SJSA1 (cell line): ENCODE measurements around the gene DNAJC28. TPM values are rescaled to one million over a fixed set of nuclear protein-coding genes. Genes with fewer than 3 reads are reported as not detected.
"Not testable (repeated sequence)": the region's sequence is repeated elsewhere in the genome, so short reads cannot be mapped to it uniquely, and the experiment has no call there.

ENCODE experiments used
- DNase-seq, 2 experiments: peaks; one replicate each; pipeline ENCODE4 v3.0.0-alpha.2; 2015 to 2020; ENCODE audit warnings: low spot score in 2 of 2, low read depth in 1 of 2
- H3K27ac ChIP-seq: fragments of 250-450 bp; sonication (Bioruptor Pico); 2 replicates; pipeline ENCODE4 v1.5.1; 2020; ENCODE audit warnings: mild to moderate bottlenecking, moderate library complexity
- H3K27me3 ChIP-seq: fragments of 250-450 bp; sonication (Bioruptor Pico); replicated peaks from 2 replicates; pipeline ENCODE4 v1.5.1; 2020; ENCODE audit warnings: mild to moderate bottlenecking, moderate library complexity
- H3K36me3 ChIP-seq: fragments of 250-450 bp; sonication (Bioruptor Pico); 2 replicates; pipeline ENCODE4 v1.5.1; 2020; ENCODE audit warnings: mild to moderate bottlenecking
- H3K4me1 ChIP-seq: fragments of 250-450 bp; sonication (Bioruptor Pico); replicated peaks from 2 replicates; pipeline ENCODE4 v1.6.1; 2021; ENCODE audit warnings: mild to moderate bottlenecking
- H3K4me3 ChIP-seq: fragments of 250-450 bp; sonication (Bioruptor Pico); 2 replicates; pipeline ENCODE4 v1.5.1; 2020; ENCODE audit warnings: mild to moderate bottlenecking
- H3K9me3 ChIP-seq: fragments of 250-450 bp; sonication (Bioruptor Pico); replicated peaks from 2 replicates; pipeline ENCODE4 v1.5.1; 2020; ENCODE audit warnings: mild to moderate bottlenecking
- total RNA-seq: library from RNA; depleted of rRNA; stranded (reverse); fragments of >200 nt; shearing (Covaris generic); gene quantifications from 2 replicates; pipeline ENCODE4 v1.2.3, GENCODE V29; 2014

DNAJC28 gene
- total RNA-seq, 1 experiment from 2014 or later = 1.6 TPM

- H3K36me3 ChIP-seq = peaks cover 54% of the 10 kb centered on the region
- H3K27me3 ChIP-seq, H3K4me1 ChIP-seq, H3K4me3 ChIP-seq, H3K9me3 ChIP-seq, H3K27ac ChIP-seq, DNase-seq: not testable (repeated sequence)
Measured at GRCh38 chr21:33507003-33507402, 15.5 kb upstream of the DNAJC28 start.

GRCh38 chr21:33505833-33506232 lies 14.3 kb upstream of the DNAJC28 start:
- Histone ChIP-seq H3K27me3 (no peaks in the 10 kb centered on the region), H3K9me3 (no peaks in the 10 kb centered on the region), H3K36me3 (peaks cover 46% of the 10 kb centered on the region), H3K4me1 (no peaks in the 10 kb centered on the region), H3K4me3 (no peak overlapping the region), H3K27ac (no peak overlapping the region)
- DNase-seq = no peak

- Histone ChIP-seq H3K9me3 (no peaks in the 10 kb centered on the region), H3K27me3 (no peaks in the 10 kb centered on the region), H3K4me1 (0 out of 2 replicates have a peak, but pooled peaks cover 4% of the 10 kb centered on the region), H3K4me3 (no peak overlapping the region), H3K27ac (no peak overlapping the region), H3K36me3 (no peaks in the 10 kb centered on the region)
- no peak for DNase-seq
Measured at GRCh38 chr21:33496345-33496744, 4.8 kb upstream of the DNAJC28 start.

GRCh38 chr21:33495743-33496142 lies 4.2 kb upstream of the DNAJC28 start:
- Histone ChIP-seq H3K27me3 (no peaks in the 10 kb centered on the region), H3K9me3 (no peaks in the 10 kb centered on the region), H3K27ac (no peak overlapping the region), H3K4me3 (no peak overlapping the region), H3K36me3 (no peaks in the 10 kb centered on the region), H3K4me1 (peaks cover 8% of the 10 kb centered on the region; the same call in 1 of the 2 replicates)
- DNase-seq = no peak

- no peaks in the 10 kb centered on the region for H3K9me3 ChIP-seq
Measured at GRCh38 chr21:33493756-33494155, 2.2 kb upstream of the DNAJC28 start.

GRCh38 chr21:33492571-33492970 lies 1.1 kb upstream of the DNAJC28 start:
- Histone ChIP-seq H3K27me3 (no peaks in the 10 kb centered on the region), H3K36me3 (no peaks in the 10 kb centered on the region), H3K4me1 (peaks cover 8% of the 10 kb centered on the region; the same call in 1 of the 2 replicates), H3K9me3 (no peaks in the 10 kb centered on the region), H3K27ac (no peak overlapping the region), H3K4me3 (no peak overlapping the region)
- DNase-seq = no peak

More at GRCh38 chr21:33493756-33494155, 2.2 kb upstream of the DNAJC28 start:
- Histone ChIP-seq H3K4me3 (no peak overlapping the region), H3K4me1 (peaks cover 8% of the 10 kb centered on the region; the same call in 1 of the 2 replicates), H3K27me3 (no peaks in the 10 kb centered on the region), H3K36me3 (no peaks in the 10 kb centered on the region), H3K27ac (no peak overlapping the region)
- DNase-seq = no peak

- no peak for DNase-seq
- no peaks in the 10 kb centered on the region for H3K36me3 ChIP-seq
- H3K4me3 ChIP-seq = peak overlapping the region; percentile 77
- H3K9me3 ChIP-seq = no peaks in the 10 kb centered on the region
- peaks cover 8% of the 10 kb centered on the region; the same call in 1 of the 2 replicates for H3K4me1 ChIP-seq
- no peaks in the 10 kb centered on the region for H3K27me3 ChIP-seq
- H3K27ac ChIP-seq = no peak overlapping the region
Measured at GRCh38 chr21:33490991-33491372, 534 bp downstream of the DNAJC28 start.

- Histone ChIP-seq H3K27ac (no peak overlapping the region), H3K27me3 (no peaks in the 10 kb centered on the region), H3K4me3 (no peak overlapping the region)
Measured at GRCh38 chr21:33488936-33489335, 2.6 kb downstream of the DNAJC28 start.

GRCh38 chr21:33487996-33488395 lies 3.5 kb downstream of the DNAJC28 start:
- H3K4me1 ChIP-seq = peaks cover 8% of the 10 kb centered on the region; the same call in 1 of the 2 replicates
- H3K27ac ChIP-seq = no peak overlapping the region
- no peaks in the 10 kb centered on the region for H3K36me3 ChIP-seq
- no peak overlapping the region for H3K4me3 ChIP-seq
- no peaks in the 10 kb centered on the region for H3K27me3 ChIP-seq
- no peaks in the 10 kb centered on the region for H3K9me3 ChIP-seq
- DNase-seq = no peak

More at GRCh38 chr21:33488936-33489335, 2.6 kb downstream of the DNAJC28 start:
- Histone ChIP-seq H3K9me3 (no peaks in the 10 kb centered on the region), H3K4me1 (peaks cover 8% of the 10 kb centered on the region; the same call in 1 of the 2 replicates), H3K36me3 (no peaks in the 10 kb centered on the region)
- no peak for DNase-seq

GRCh38 chr21:33481314-33481943 lies 10.1 kb downstream of the DNAJC28 start:
- Histone ChIP-seq H3K4me1 (peaks cover 5% of the 10 kb centered on the region; the same call in 1 of the 2 replicates), H3K36me3 (peaks cover 4% of the 10 kb centered on the region; the same call in 1 of the 2 replicates), H3K27ac (no peak overlapping the region), H3K27me3 (no peaks in the 10 kb centered on the region), H3K4me3 (no peak overlapping the region), H3K9me3 (no peaks in the 10 kb centered on the region)
- no peak for DNase-seq

GRCh38 chr21:33480481-33481103 lies 10.9 kb downstream of the DNAJC28 start:
- DNase-seq = no peak
- Histone ChIP-seq H3K4me3 (peak overlapping the region; percentile 88), H3K27me3 (no peaks in the 10 kb centered on the region), H3K9me3 (no peaks in the 10 kb centered on the region), H3K4me1 (peaks cover 5% of the 10 kb centered on the region; the same call in 1 of the 2 replicates), H3K36me3 (peaks cover 4% of the 10 kb centered on the region; the same call in 1 of the 2 replicates), H3K27ac (0 out of 2 replicates have a peak overlapping the region, but pooled peaks have one; percentile 21)

GRCh38 chr21:33479679-33480480 lies 11.6 kb downstream of the DNAJC28 start, which contains the start of gene TMEM50B:
Gene TMEM50B (minus strand): TSS chr21:33479974. CDS start chr21:33468885, 11,089 bp downstream.
- no peaks in the 10 kb centered on the region for H3K27me3 ChIP-seq

GRCh38 chr21:33478935-33479678 lies 12.4 kb downstream of the DNAJC28 start:
- Histone ChIP-seq H3K9me3 (no peaks in the 10 kb centered on the region), H3K4me1 (peaks cover 5% of the 10 kb centered on the region; the same call in 1 of the 2 replicates), H3K27me3 (no peaks in the 10 kb centered on the region), H3K27ac (peak overlapping the region; percentile 63), H3K4me3 (peak overlapping the region; percentile 88), H3K36me3 (peaks cover 4% of the 10 kb centered on the region; the same call in 1 of the 2 replicates)
- no peak for DNase-seq

More at GRCh38 chr21:33479679-33480480, 11.6 kb downstream of the DNAJC28 start, which contains the start of gene TMEM50B:
- peak; percentile 87 to 95 for DNase-seq
- Histone ChIP-seq H3K27ac (peak within 1 kb of the TSS; percentile 63), H3K4me3 (peak within 1 kb of the TSS; percentile 88), H3K36me3 (peaks cover 4% of the 10 kb centered on the region; the same call in 1 of the 2 replicates), H3K4me1 (peaks cover 5% of the 10 kb centered on the region; the same call in 1 of the 2 replicates), H3K9me3 (no peaks in the 10 kb centered on the region)
